ENCODE data around the gene RPL38.

GRCh38 chr17:74179576-74179975, 23.9 kb upstream of the RPL38 start:
- TF ChIP-seq CTCF (conservative IDR thresholded peaks at IDR 0.05; ENCODE audit: low read depth, low read length), result no peak
- TF ChIP-seq EZH2 (IDR thresholded peaks at IDR 0.05; ENCODE audit: low read length, unreplicated experiment), result no peak
